Measurements from ENCODE around the gene NLGN2. TPM values are rescaled to one million over a fixed set of nuclear protein-coding genes. Genes with fewer than 3 reads are reported as not detected.

NLGN2 gene
- total RNA-seq, 2 experiments from 2014 or later, result 6.6 to 7.9 TPM

DNA sequence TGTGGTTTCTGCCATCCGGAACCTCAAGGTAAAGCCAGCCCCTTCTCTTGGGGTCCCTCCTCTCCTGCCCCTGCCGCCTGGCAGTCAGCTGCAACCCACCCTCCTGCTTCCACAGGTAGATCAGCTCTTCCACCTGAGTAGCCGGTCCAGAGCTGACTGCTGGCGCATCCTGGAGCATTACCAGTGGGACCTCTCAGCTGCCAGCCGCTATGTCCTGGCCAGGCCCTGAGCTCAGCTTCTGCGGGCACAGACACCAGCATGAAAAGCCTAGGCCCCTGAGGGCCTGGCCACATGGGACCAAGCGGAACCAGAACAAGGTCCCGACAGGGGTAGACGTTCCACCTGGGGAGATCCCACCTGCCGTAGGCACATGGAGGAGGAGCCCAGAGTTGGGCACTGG is 18.8 kb upstream of the NLGN2 start:
- CTCF ChIA-PET, result interaction anchor here (1.0 to 1.2 kb wide), 3 partner anchors 11 to 33 kb away, joined by 3 to 5 read pairs (median 4); no protein-coding TSS in a partner anchor
- POLR2A ChIA-PET, result no interaction called here

DNA sequence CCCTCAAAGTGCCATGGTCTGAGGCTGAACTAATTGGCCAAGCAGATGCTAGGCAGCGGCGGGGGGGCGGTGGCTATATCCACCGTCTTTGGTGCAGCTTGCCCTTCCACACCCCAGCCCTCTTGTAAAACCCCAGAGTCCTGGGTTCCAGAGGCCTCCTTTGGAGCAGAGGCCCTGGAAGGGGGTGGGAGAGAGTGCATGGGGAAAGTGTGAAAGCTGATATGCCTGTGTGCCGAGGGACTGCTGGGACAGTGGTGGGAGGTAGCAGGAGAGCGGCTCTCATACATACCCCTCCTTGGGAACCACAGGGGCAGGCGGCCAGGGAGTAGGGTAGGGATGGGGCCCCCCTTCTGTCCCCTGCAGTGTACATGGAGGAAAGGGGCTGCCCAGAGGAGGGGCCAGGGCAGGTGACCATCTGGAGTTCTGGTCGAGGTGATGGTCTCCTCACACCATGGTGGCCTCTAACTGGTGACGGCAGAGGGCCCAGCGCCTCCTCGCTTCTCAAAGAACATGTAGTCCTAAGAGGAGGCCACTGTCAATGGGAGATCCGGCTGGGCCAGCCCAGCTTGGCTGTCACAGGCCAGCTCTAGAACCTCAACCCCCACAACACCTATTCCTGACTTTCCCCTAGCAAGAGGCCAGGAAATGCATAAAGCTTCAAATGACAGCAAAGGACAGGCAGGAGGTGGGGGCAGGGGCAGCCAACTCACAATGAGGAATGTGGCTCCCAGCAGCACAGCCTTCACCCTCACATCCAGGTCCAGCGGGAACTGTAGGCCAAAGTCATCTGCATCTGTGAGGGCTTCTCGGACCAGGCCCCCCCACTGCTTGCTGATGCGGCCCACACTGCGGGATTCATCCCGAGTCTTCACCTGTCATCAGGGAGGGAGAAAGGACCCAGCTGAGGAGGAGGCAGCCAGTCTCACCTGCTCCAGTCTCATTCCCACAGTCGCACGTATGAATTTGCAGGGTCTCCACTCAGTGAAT is 17.4 kb upstream of the NLGN2 start:
- ChIA-PET POLR2A (no interaction called here), CTCF (interaction anchor here (1.0 to 2.4 kb wide), 3 partner anchors 34 to 170 kb away, joined by 3 to 6 read pairs (median 4); no protein-coding TSS in a partner anchor)

GRCh38 chr17:7391307-7391706 is 16.3 kb upstream of the NLGN2 start:
- POLR2A ChIA-PET, result no interaction called here
- CTCF ChIA-PET, result interaction anchor here (1.3 to 2.4 kb wide), 2 partner anchors 35 to 46 kb away, joined by 4 to 6 read pairs; no protein-coding TSS in a partner anchor

- CTCF ChIA-PET, result interaction anchor here (1.6 to 2.4 kb wide), 3 partner anchors 9 to 44 kb away, joined by 5 to 9 read pairs (median 6); partner anchors contain the start of gene TMEM95
- POLR2A ChIA-PET, result interaction anchor here (1.5 kb wide), 1 partner anchor 11 kb away, joined by 9 read pairs; the partner anchor contains the start of gene TMEM256
These were observed 14.7 kb upstream of the NLGN2 start for GRCh38 chr17:7392696-7393612.

DNA sequence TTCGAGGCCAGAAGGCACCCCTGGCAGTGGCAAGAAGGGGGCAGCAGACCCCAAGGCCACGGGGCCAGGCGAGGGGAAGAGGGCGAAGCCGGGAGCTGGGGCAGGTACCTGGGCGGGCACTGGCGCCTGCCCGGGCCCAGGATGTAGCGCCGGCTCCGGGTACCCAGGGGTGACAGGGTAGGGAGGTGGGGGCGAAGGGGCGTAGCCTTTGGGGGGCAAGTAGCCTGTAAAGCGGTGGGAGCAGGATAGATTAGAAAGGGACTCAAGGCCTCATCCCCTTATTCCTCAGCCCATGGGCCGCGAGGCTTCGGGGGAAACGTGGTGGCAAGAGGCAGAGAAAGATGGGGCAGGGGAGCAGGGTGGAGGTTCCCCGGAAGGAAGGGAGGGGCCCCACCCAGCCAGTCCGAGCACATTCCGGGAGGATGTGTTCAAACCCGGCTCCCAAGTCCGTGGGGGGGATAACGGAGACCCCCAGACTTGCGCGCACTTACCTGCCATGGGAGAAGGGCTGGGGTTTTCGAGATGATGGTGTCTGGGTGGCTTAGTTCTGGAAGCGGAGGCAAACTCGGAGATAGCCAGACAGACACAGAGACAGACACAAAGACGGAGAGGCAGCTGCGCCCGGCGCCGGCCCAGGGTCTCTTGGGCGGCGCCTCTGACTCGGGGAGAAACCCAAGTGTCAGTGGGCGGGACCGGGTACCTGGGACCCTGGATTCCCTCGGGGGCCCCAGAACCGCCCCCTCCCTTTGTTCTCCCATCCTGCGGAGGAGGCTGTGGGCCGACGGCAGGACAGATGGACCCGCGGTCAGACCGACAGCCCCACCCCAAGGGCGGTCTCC is 13.8 kb upstream of the NLGN2 start:
- ChIA-PET POLR2A (interaction anchor here (1.1 to 1.5 kb wide), 4 partner anchors 10 to 90 kb away, joined by 3 to 9 read pairs (median 3); partner anchors contain the start of genes POLR2A, TMEM256 and ZBTB4), CTCF (interaction anchor here (1.3 to 1.7 kb wide), 3 partner anchors 10 to 41 kb away, joined by 3 to 9 read pairs (median 5); partner anchors contain the start of genes TMEM102 and TMEM95)

DNA sequence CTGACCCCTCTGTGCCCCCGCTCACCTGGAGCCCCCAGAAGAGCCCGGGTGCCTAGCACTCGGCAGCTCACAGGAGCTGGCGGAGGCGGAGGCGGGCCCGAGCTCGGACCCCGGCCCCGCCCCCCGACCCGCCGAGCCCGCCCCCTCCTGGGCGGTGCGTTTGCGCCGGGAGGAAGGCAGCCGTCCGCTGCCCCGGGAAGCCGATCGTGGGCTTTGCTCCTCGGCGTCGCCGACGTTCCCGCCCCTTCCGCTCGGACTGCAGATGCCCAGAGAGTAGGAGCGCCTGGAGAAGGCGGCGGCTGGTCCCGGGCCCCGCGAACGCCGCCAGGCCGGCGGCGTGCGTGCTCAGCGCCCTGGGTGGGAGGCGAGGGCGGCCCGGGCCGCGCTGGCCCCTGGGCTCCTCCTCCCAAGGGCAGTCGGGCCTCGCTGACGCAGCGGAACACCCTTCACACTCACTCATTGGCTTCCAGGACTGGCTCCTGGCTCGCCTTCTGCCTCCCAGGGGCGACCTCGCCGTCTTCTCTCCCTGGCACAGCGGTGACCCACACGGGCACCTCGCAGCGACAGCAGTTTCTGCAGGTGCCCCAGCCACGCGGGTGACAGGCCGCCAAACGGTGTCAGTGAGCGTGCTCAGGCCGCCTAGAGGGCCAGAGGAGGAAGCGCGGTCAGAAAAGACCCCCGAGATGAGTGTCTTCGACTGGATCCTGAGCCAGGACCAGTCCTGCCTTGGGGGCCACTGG is 13.0 kb upstream of the NLGN2 start, which contains the start of gene PLSCR3:
TSS of gene PLSCR3 (minus strand) at position 74 of the 740 bp plus-strand sequence. CDS start 415 bp downstream, outside the sequence.
- CTCF ChIA-PET, result interaction anchor here (1.0 to 1.7 kb wide), 4 partner anchors 11 to 85 kb away, joined by 3 to 9 read pairs (median 4); partner anchors contain the start of genes TMEM102, TMEM95 and ZBTB4
- POLR2A ChIA-PET, result interaction anchor here (1.1 to 1.5 kb wide), 4 partner anchors 9 to 90 kb away, joined by 3 to 9 read pairs (median 3); partner anchors contain the start of genes POLR2A, TMEM256 and ZBTB4

GRCh38 chr17:7396147-7396546 is 11.5 kb upstream of the NLGN2 start:
- ChIA-PET CTCF (interaction anchor here (1.2 kb wide), 1 partner anchor 41 kb away, joined by 3 read pairs; the partner anchor contains the start of gene TMEM95), POLR2A (no interaction called here)

DNA sequence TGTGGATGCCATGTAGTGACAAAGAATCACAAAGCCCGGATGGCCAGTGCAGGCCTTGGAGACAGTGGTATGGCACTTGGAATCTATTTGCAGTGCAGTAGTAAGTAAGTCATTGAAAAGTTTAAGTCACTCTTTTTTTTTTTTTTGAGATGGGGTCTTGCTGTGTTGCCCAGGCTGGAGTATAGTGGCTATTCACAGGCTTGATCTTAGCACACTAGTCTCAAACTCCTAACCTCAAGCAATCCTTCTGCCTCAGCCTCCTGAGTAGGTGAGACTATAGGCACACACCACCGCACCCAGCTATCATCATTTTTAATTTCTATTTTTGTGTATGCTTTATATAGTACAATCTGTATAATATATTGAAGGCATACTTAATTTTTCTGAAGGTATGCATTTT is 9.0 kb upstream of the NLGN2 start:
- ChIA-PET CTCF (interaction anchor here (0.7 to 1.3 kb wide), 2 partner anchors 38 to 163 kb away, joined by 3 read pairs; no protein-coding TSS in a partner anchor), POLR2A (interaction anchor here (1.0 kb wide), 1 partner anchor 175 kb away, joined by 3 read pairs; no protein-coding TSS in a partner anchor)

DNA sequence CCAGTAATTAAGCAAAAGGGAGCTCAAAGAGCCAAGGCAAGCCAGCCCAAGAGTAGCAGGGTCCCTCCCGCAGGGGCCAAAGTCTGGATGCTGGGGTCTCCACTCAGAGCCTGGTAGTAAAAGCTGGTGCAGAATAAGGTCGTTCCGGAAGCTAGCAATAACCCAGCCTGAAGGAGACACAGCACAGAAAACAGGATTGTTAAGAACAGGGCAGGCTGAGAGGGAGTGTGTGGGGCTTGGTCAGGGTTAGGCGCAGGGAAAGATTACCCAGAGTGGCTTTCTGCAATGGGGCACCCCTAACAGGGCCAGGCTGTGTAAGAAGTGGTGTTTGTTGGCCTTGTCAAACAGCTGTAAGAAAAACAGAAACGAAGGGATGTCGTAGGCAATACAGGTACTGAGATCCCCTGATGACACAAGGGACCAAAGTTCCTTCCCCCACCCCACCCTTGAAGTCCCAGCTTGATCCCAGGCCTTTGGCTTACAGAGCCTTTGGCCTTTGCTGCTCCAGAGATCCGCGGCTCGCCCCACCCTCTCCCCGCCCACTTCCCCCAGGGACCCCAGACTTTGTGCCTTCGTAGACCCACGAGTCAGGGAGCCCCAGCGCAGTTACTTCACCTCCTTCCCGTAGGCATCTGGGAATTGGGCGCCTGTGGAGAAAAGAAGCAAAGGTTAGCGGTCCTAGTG is 4.5 kb upstream of the NLGN2 start:
- ChIA-PET POLR2A (interaction anchor here (0.8 to 1.8 kb wide), 4 partner anchors 9 to 283 kb away, joined by 3 to 10 read pairs (median 6); partner anchors contain the start of gene PLSCR3), CTCF (interaction anchor here (0.8 to 2.3 kb wide), 3 partner anchors 33 to 158 kb away, joined by 3 to 9 read pairs (median 4); partner anchors contain the start of gene TMEM102)

DNA sequence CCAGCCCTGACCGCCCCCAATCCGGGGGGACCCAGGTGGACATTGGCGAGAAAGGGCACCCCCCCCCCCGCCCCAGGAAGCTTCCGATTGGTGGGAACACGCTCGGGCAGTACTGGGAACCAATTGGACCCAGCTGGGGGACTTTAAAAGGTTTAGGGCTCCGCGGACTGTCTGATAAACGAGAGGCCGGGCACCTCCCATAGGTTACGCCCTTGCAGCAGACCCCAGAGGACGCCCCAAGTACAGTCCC is 4.0 kb upstream of the NLGN2 start:
- POLR2A ChIA-PET, result interaction anchor here (0.8 to 1.8 kb wide), 7 partner anchors 10 to 282 kb away, joined by 3 to 10 read pairs (median 4); partner anchors contain the start of genes PLSCR3 and POLR2A
- CTCF ChIA-PET, result interaction anchor here (0.5 to 2.3 kb wide), 8 partner anchors 19 to 283 kb away, joined by 3 to 9 read pairs (median 3); partner anchors contain the start of gene TMEM102

- ChIA-PET POLR2A (interaction anchor here (0.8 to 1.8 kb wide), 6 partner anchors 10 to 282 kb away, joined by 4 to 10 read pairs (median 4); partner anchors contain the start of genes PLSCR3 and POLR2A), CTCF (interaction anchor here (0.5 to 2.3 kb wide), 10 partner anchors 20 to 282 kb away, joined by 3 to 9 read pairs (median 3); partner anchors contain the start of genes ACAP1 and TMEM102)
These were observed 3.5 kb upstream of the NLGN2 start, which contains the start of gene TMEM256 for GRCh38 chr17:7403977-7404736. TSS of gene TMEM256 (minus strand) at chr17:7404097. CDS start at chr17:7404084, 13 bp downstream.

GRCh38 chr17:7404737-7405349 is 2.8 kb upstream of the NLGN2 start:
- ChIA-PET CTCF (interaction anchor here (0.7 to 1.0 kb wide), 4 partner anchors 27 to 156 kb away, joined by 3 to 9 read pairs (median 4); partner anchors contain the start of gene ACAP1), POLR2A (interaction anchor here (0.8 to 1.8 kb wide), 4 partner anchors 11 to 79 kb away, joined by 4 to 9 read pairs (median 4); partner anchors contain the start of genes PLSCR3 and POLR2A)

DNA sequence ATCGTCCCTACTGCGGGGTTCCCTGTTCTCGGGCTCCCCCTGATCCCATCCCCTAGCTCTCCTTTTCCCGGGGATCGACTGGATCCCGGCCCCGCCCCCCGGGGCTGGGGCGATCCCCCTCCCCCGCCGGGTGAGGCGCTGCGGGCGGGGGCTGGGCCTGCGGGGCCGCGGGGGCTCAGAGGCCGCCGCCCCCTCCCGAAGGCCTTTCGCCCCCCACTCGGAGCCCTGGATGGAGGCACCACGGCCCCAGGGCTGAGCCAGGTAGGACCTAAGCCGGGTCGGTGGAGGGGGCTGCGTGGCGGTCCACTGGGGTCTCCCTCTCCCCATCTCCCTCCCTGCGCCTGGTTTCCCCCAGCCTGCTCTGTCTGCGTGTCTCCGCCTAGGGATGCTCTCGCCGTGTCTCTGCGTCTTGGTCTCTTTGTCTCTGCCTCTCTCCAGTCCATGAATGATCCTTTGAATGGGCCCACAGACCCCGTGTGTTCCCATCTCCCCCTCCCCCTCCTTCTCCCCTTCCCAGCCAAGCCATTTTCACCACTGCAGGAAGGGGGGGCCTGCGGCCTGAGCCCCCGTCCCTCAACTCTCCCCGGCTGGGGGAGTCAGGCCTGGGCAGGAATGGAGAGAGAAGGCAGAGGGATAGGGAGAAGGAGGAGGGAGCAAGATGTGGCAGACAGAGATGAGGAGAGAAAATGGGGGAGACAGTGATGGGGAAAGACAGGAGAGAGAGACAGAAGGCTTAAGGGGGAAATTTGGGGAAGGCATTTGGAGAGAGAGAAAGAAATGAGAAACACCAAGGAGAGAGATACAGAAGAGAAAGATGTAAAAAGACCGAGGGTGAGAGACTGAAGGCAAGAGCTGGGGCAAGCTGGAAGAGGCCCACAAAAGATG is 2.1 kb upstream of the NLGN2 start:
- ChIA-PET POLR2A (interaction anchor here (0.6 kb wide), 1 partner anchor 147 kb away, joined by 10 read pairs; no protein-coding TSS in a partner anchor), CTCF (no interaction called here)

Data from activated CD8-positive, alpha-beta memory T cell treated with anti-CD3 and anti-CD28 coated beads for 36 hours (primary cell).